BE2C (cell line): Measurements from ENCODE around the gene UHRF1.
A peak's percentile ranks its signal among the peaks of the same experiment; 100 is the strongest.

Experiments used
- DNase-seq: peaks from one replicate; pipeline ENCODE4 v3.0.0-alpha.2; 2020
- H3K27me3 ChIP-seq: fragments of 250-450 bp; sonication (Bioruptor Pico); 2 replicates; pipeline ENCODE4 v1.5.1; 2020; ENCODE audit warnings: mild to moderate bottlenecking
- H3K36me3 ChIP-seq: fragments of 250-450 bp; sonication (Bioruptor Pico); 2 replicates; pipeline ENCODE4 v1.5.1; 2020; ENCODE audit warnings: mild to moderate bottlenecking
- H3K4me1 ChIP-seq: fragments of 250-450 bp; sonication (Bioruptor Pico); 2 replicates; pipeline ENCODE4 v1.5.1; 2020
- H3K4me3 ChIP-seq: 2 replicates; pipeline ENCODE4 v1.5.1; 2011; ENCODE audit warnings: low read depth, low read length
- H3K9me3 ChIP-seq: fragments of 250-450 bp; sonication (Bioruptor Pico); 2 replicates; pipeline ENCODE4 v1.5.1; 2020
- CTCF ChIP-seq: IDR thresholded peaks from 2 replicates; pipeline ENCODE4 v1.5.1; 2012; ENCODE audit warnings: mild to moderate bottlenecking, low read depth, low read length

Gene UHRF1

GRCh38 chr19:4965061-4965460, 55.8 kb downstream of the UHRF1 start:
- Histone ChIP-seq H3K36me3 (peaks cover 24% of the 10 kb centered on the region), H3K9me3 (no peaks in the 10 kb centered on the region), H3K27me3 (no peaks in the 10 kb centered on the region), H3K4me1 (no peaks in the 10 kb centered on the region), H3K4me3 (no peak overlapping the region)
- no peak for DNase-seq
- no peak for TF ChIP-seq CTCF

GRCh38 chr19:4966591-4966990, 57.3 kb downstream of the UHRF1 start:
- no peak for TF ChIP-seq CTCF
- Histone ChIP-seq H3K36me3 (peaks cover 19% of the 10 kb centered on the region), H3K4me3 (no peak overlapping the region), H3K27me3 (no peaks in the 10 kb centered on the region), H3K4me1 (no peaks in the 10 kb centered on the region; the same call in 1 of the 2 replicates), H3K9me3 (no peaks in the 10 kb centered on the region)
- DNase-seq, result no peak

- no peak for DNase-seq
- H3K27me3 ChIP-seq, result no peaks in the 10 kb centered on the region
- H3K4me1 ChIP-seq, result no peaks in the 10 kb centered on the region; the same call in 1 of the 2 replicates
- no peak for TF ChIP-seq CTCF
- peak overlapping the region; percentile 22; the same call in 1 of the 2 replicates for H3K4me3 ChIP-seq
- no peaks in the 10 kb centered on the region for H3K9me3 ChIP-seq
- H3K36me3 ChIP-seq, result peaks cover 8% of the 10 kb centered on the region; the same call in 1 of the 2 replicates
These were observed 58.6 kb downstream of the UHRF1 start for GRCh38 chr19:4967738-4968461.

GRCh38 chr19:4968462-4969291, 59.4 kb downstream of the UHRF1 start, which contains the start of gene KDM4B:
TSS of gene KDM4B (plus strand) at chr19:4969113. CDS start at chr19:5032891, 63,778 bp downstream.
- Histone ChIP-seq H3K9me3 (no peaks in the 10 kb centered on the region), H3K4me3 (peak within 1 kb of the TSS; percentile 83), H3K4me1 (no peaks in the 10 kb centered on the region; the same call in 1 of the 2 replicates), H3K27me3 (no peaks in the 10 kb centered on the region), H3K36me3 (peaks cover 4% of the 10 kb centered on the region; the same call in 1 of the 2 replicates)
- no peak for TF ChIP-seq CTCF
- peak; percentile 99 for DNase-seq

- H3K4me1 ChIP-seq, result no peaks in the 10 kb centered on the region; the same call in 1 of the 2 replicates
- DNase-seq, result no peak
- H3K9me3 ChIP-seq, result no peaks in the 10 kb centered on the region
- no peaks in the 10 kb centered on the region for H3K27me3 ChIP-seq
- peak overlapping the region; percentile 83 for H3K4me3 ChIP-seq
- H3K36me3 ChIP-seq, result peaks cover 3% of the 10 kb centered on the region; the same call in 1 of the 2 replicates
- TF ChIP-seq CTCF, result no peak
These were observed 60.0 kb downstream of the UHRF1 start for GRCh38 chr19:4969292-4969771.
